Endometrial microvascular endothelial cells (primary cell): Measurements from ENCODE around the gene TACC2. TPM values are rescaled to one million over a fixed set of nuclear protein-coding genes. Genes with fewer than 3 reads are reported as not detected.

Source experiments
- in situ Hi-C: cut with HindIII; loops from 2 replicates; pipeline ENCODE4 v1.10.0; 2017; ENCODE audit warnings: low sequenced_read_pairs, low pct_unique_long_range_greater_than_20kb; ENCODE audit errors: inconsistent ontology term
- total RNA-seq: library from RNA; depleted of rRNA; stranded (reverse); fragments of >200 nt; gene quantifications from one replicate; pipeline ENCODE4 v1.2.3, GENCODE V29; 2015; ENCODE audit errors: inconsistent ontology term

TACC2 gene
- total RNA-seq, 1 donor from 2014 or later = 21.9 TPM

GRCh38 chr10:122171302-122172075 lies 182.5 kb downstream of the TACC2 start:
- in situ Hi-C loops = no loop called here

DNA sequence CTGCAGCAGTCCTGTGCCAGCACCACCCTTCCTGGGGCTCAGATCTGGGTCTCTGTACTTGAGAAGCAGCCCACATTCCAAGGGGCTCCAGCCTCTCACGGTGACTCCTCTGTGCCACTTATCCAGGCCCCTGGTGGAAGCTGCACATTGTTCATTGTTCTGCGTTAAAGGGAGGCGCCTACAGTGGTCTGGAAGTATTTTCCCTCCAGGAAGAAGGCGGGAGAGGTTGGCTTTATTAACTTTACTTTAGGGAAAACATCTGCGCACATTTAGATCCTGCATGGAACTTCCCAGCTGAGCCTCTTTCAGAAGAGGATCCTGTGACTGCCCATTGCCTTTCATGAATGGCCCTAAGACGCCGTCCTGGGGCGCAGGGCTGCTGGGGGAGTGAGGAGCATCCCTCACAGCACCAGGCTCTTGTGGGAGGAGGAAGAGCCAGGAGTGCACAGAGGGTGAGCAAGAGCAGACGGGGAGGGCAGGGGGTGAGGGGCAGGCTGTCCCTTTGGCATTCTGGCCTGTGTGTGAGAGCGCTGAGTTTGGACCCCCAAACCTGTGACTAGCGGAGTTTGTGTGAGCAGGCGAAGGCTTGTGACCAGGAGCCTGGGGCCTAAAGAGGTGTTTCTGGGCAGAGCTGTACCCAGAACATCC lies 183.5 kb downstream of the TACC2 start:
- in situ Hi-C loops = no loop called here

DNA sequence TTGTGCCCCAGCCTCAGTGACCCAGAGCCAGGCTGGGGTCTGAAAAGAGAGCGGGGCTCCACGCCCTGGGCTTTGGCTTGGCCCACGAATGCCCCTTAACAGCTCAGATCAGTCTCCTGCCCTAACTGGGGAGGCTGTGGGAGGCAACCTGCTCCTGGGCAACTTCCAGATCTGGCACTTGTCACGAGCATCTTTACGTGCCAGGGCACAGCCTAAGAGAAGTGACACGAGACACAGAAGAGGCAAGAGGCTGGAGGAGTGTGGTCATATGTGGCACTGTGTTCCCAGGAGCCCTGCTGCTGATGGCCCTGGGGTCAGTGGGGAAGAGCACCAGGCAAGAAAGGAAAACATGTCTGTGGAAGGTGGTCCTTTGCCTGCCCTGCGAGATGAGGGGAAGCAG lies 184.4 kb downstream of the TACC2 start:
- in situ Hi-C loops = no loop called here

DNA sequence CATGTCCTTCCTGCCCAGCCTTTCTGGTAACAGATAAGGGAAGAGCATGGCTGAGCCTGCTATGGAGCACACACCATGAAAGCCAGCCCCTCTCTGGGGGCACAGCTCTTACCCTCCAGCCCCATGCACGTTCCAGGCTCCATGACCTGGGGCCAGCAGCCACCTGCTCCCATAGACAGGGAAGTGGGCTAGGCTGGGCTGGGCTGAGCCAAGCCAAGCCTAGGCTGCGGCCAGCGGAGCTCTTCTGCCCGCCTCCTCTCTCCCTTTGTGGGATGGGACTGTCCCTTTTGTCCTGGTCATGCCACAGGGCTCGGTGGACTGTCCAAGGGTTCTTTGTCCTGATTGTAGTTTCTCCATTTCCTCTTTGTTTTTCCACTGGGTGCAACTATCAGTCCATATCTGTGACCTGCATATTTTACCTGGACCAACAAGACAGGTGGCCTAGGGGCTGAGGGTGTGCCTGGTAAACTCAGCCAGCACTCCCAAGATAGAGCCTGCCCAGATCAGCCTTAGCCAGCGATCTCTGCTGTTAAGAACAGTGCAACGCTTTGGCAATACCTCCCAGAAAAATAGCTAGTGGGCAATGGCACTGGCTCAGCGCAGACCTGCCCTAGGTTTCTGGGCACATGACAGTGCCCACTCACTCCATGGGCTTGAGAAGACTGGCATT lies 184.9 kb downstream of the TACC2 start:
- in situ Hi-C loops = no loop called here

- in situ Hi-C loops = no loop called here
Observed at GRCh38 chr10:122176232-122177213, 187.6 kb downstream of the TACC2 start.

GRCh38 chr10:122178655-122179054 lies 189.7 kb downstream of the TACC2 start:
- in situ Hi-C loops = no loop called here

DNA sequence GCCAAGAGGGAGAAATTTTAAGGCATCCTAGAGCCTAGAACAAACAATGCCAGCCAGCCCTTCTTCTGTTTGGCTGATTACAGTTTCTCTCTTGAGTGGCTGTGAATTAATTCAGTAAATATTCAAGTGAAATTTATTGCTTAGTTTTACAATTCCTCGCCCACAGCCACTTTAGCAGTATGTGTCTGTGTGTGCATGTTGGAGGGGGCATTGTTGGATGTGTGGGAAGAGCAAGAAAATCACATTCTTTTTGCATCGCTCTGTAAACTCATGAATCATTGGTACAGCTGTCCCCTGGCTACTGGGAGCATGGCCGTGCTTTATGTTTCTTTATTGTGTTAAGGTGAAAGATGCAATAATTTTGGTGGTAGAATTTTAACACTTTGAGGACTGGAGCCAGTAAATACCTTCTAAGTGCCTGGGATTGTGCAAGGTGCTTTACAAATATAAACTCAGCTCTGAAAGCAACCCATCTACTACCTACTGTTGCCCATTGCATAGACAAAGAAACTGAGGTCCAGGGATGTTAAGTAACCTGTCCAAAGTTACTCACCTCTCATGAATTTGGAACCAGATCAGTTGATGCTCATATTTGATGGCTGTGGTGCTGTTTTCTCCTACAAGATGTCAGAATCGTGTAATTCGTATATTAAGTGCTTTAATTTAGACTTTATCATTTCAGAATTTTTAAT lies 192.2 kb downstream of the TACC2 start:
- in situ Hi-C loops = no loop called here

DNA sequence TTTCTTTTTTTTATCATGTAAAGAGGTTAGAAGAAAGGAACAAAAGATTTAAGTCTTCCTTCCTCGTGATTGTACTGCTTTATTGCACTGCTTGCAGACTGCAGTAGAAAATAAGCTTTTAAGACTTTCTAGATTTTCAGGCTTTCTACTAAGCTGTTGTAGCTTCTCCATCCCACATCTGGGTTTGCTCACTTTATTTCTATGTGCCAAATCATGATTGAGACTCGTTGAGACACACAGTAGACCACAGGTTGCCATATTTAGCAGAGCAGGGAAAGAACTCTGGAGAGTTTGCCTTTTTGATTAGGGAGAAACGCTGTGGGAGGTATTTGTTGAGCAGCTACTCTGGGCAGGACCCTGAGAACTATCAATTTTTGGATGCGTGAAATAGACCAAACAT lies 192.9 kb downstream of the TACC2 start:
- in situ Hi-C loops = no loop called here

DNA sequence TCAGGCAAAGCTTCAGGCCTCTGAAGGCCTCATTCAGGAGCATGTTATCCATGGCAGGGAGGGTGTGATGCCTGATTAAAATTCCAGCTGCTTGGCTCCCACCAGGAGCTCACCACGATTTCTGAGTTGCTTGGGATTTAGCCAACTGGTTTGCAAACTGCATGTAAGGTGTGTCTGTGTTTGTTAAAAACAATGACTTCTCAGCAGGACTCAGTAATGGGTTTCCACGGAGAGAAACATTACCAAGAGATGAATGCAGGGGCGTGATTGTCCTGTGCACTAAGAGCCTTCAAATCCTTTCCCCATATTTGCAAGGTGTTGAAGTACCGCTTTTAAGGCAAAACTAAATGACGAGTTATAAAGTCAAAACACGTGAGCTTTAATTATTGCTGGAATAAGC lies 193.3 kb downstream of the TACC2 start:
- in situ Hi-C loops = no loop called here

DNA sequence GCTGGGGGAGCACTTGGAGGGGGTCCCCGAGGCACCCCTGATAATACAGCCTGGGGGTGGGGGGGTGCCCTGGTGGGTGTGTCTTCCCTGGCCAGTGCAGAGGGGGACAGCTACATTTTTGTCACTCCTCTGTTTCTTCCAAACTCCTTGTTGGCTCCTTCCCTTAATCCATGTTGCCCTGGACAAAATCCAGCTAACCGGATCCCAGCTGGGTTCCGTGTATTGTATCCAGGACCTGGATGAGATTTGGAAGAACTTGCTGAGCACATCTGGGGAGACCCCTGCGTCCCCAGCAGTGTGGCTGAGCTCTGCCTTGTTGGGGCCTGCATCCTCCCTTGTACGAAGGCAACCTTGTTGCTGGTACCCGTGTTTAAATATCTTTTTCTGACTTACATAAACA lies 195.3 kb downstream of the TACC2 start:
- in situ Hi-C loops = no loop called here

- in situ Hi-C loops = no loop called here
Observed at GRCh38 chr10:122185643-122186042, 196.7 kb downstream of the TACC2 start.

DNA sequence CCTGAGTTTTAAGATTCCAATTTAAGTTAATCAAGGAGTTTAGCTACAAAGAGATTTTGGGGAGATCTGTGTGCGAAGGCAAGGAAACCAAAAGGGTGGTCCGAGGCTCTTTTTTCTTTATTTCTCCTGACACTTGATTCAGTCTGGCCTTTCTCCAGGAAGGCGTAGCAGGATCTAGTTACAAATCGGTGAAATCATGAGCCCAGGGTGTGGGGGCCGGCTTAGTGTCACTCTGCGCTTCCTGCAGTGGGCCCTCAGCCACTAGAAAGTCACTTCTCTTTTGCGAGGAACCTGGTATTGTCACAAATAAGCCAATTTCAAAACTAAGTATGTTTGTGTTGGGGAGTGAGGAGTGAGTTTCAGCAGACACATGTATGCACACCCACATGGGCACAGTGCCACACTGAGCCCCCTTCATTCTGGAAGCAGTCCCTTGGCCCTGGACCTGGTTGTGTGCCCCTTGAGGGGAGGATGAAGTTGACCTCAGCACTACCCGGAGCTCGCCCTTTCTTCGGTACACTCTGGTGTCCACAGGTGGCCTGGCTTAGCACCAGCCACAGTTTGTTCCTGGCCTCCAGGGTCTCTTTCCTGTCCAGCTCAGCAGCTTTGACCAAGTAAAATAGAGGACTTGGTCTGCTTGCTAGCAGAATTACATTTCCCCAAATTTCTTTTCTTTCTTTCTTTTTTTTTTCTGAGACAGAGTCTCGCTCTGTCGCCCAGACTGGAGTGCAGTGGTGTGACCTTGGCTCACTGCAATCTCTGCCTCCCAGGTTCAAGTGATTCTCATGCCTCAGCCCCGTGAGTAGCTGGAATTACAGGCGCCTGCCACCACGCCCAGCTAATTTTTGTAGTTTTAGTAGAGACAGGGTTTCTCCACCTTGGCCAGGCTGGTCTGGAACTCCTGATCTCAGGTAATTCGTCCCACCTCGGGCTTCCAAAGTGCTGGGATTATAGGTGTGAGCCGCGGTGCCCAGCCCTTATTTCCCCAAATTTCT lies 198.2 kb downstream of the TACC2 start:
- in situ Hi-C loops = no loop called here

DNA sequence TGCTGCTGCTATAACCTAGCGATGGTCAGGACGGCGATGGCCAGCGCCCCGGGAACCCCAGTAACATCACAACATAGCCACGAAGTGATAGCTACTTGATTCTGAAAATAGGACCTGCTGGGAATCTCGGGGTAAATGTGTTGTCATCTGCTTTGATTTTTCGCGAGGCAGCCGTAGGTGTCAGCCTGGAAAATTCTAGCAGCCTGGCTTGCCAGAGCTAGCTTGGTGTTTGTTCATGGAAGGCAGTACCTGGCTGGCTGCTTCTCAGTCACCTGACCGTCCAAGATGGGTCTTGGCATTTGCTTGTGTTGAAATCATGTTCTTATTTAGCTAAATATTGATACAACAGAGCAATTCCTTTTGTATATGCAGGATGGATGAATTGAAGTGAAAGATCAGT lies 199.7 kb downstream of the TACC2 start:
- in situ Hi-C loops = no loop called here

DNA sequence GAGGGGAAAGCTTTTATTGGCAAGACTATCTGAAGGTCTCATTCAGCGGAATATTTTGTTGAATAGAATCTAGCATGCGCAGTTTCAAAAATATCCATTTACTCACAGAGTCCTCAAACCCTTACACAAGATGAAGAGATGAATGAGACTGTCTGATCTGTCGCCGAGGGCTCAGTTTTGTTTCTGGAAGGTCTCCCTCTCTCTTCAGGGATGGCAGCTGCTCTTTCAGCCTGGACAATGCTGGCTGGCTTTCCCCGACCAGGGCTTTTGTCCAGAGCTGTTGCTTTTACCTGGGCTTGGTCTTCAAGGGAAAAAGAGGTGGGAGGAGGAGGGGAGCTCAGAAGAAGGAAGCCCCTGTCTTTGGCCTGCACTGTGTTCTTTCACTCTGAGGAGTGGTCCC lies 200.2 kb downstream of the TACC2 start:
- in situ Hi-C loops = no loop called here

GRCh38 chr10:122190176-122190943 lies 201.4 kb downstream of the TACC2 start:
- in situ Hi-C loops = no loop called here

DNA sequence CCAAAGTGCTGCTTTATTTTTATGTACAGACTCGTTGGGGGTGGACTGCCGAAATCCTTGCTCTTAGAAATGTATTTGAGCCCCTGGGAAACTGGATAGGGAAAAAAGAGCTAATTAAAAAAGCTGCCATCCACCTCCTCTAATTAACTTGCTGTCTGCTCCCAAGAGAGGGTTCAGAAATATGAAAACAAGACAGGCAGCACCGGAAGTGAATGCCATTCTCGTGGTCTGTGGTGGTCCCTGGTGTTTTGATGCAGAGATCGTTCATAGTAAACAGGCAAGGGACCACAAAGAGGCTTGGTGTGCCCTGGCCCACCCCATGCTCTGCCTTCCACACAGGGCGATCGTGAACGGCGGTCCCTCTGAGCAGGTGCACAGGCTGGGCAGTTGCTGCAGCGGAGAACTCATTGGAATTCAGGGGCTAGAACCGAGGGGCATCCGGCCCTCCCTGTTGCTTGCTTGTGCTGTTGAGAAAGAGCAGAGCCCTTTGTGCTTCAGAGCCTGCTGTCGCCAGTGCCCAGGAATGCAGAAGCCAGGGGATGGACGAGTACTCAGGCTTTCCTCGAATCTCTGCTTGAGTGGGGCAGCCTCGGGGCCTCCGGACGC lies 203.1 kb downstream of the TACC2 start:
- in situ Hi-C loops = no loop called here
